Measurements from ENCODE around the gene TMEM170B.

TMEM170B gene

DNA sequence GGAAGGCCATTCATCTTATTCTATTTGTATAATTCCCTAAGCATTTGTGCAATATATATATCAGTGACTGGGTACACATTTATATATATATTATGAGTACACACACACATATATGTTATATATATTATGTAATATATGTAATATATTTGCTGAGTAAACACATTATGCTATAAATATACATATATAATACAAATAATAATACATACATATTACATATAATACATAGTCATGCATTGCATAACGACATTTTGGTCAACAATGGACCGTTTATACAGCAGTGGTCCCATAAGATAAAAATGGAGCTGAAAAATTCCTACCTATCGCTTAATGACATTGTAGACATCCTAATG is 11.4 kb upstream of the TMEM170B start:
- POLR2A ChIA-PET, result no interaction called here
- CTCF ChIA-PET, result interaction anchor here (0.7 kb wide), 1 partner anchor 201 kb away, joined by 3 read pairs; no protein-coding TSS in a partner anchor
- TF ChIP-seq L3MBTL2 (conservative IDR thresholded peaks at IDR 0.05), result no peak
- TF ChIP-seq NFRKB (IDR thresholded peaks at IDR 0.05), result no peak
- TF ChIP-seq FOXA1 (IDR thresholded peaks at IDR 0.05), result no peak
- no peak for TF ChIP-seq SP1 (IDR thresholded peaks at IDR 0.05)
- TF ChIP-seq TARDBP (IDR thresholded peaks at IDR 0.05), result no peak
- no peak for TF ChIP-seq ELF4 (IDR thresholded peaks at IDR 0.05)
- no peak for TF ChIP-seq LEF1 (IDR thresholded peaks at IDR 0.05; ENCODE audit: borderline replicate concordance)
- TF ChIP-seq HDGF (IDR thresholded peaks at IDR 0.05; ENCODE audit: borderline replicate concordance), result no peak
- TF ChIP-seq, protein P1, sequence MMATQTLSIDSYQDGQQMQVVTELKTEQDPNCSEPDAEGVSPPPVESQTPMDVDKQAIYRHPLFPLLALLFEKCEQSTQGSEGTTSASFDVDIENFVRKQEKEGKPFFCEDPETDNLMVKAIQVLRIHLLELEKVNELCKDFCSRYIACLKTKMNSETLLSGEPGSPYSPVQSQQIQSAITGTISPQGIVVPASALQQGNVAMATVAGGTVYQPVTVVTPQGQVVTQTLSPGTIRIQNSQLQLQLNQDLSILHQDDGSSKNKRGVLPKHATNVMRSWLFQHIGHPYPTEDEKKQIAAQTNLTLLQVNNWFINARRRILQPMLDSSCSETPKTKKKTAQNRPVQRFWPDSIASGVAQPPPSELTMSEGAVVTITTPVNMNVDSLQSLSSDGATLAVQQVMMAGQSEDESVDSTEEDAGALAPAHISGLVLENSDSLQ (IDR thresholded peaks at IDR 0.05), result no peak
- no peak for TF ChIP-seq FOXM1 (IDR thresholded peaks at IDR 0.05; ENCODE audit: borderline replicate concordance)
- no peak for TF ChIP-seq ARNT (IDR thresholded peaks at IDR 0.05)
- TF ChIP-seq ZNF384 (IDR thresholded peaks at IDR 0.05), result no peak
- TF ChIP-seq BHLHE40 (IDR thresholded peaks at IDR 0.05; ENCODE audit: borderline replicate concordance), result no peak
- TF ChIP-seq FOXK2 (IDR thresholded peaks at IDR 0.05), result no peak
- no peak for TF ChIP-seq CTBP1 (IDR thresholded peaks at IDR 0.05; ENCODE audit: borderline replicate concordance)
- no peak for TF ChIP-seq SUZ12 (IDR thresholded peaks at IDR 0.05)
- no peak for DNase-seq (ENCODE audit: extremely low spot score)

DNA sequence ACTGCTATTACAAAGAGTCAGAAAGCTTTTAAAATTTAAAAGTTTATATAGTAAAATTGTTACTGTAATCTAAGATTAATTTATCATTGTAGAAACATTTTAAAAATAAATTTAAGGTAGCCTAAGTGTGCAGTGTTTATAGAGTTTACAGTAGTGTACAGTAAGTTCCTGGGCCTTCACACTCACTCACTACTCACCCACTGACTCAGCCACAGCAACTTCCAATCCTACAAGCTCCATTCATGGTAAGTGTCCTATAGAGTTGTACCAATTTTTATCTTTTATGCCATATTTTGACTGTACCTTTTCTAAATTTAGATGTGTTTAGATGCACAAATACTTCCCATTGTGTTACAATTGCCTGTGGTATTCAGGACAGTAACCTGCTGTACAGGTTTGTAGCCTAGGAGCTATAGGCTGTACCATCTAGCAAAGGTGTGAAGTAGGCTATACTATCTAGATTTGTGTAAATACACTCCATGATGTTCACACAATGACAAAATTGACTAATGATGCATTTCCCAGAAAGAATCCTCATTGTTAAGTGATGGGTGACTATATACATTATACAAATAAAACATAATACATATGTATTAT is 10.2 kb upstream of the TMEM170B start:
- ChIA-PET POLR2A (no interaction called here), CTCF (interaction anchor here (0.6 kb wide), 1 partner anchor 420 kb away, joined by 4 read pairs; no protein-coding TSS in a partner anchor)
- no peak for TF ChIP-seq BHLHE40 (IDR thresholded peaks at IDR 0.05; ENCODE audit: borderline replicate concordance)
- no peak for TF ChIP-seq SP1 (IDR thresholded peaks at IDR 0.05)
- no peak for TF ChIP-seq HDGF (IDR thresholded peaks at IDR 0.05; ENCODE audit: borderline replicate concordance)
- TF ChIP-seq, protein P1 (IDR thresholded peaks at IDR 0.05), result no peak
- TF ChIP-seq LEF1 (IDR thresholded peaks at IDR 0.05; ENCODE audit: borderline replicate concordance), result no peak
- no peak for DNase-seq (ENCODE audit: extremely low spot score)

GRCh38 chr6:11528996-11529395 is 8.6 kb upstream of the TMEM170B start:
- TF ChIP-seq NFRKB (IDR thresholded peaks at IDR 0.05) (no peak), FOXM1 (IDR thresholded peaks at IDR 0.05; ENCODE audit: borderline replicate concordance) (no peak), SUZ12 (IDR thresholded peaks at IDR 0.05) (no peak), TARDBP (IDR thresholded peaks at IDR 0.05) (no peak), BHLHE40 (IDR thresholded peaks at IDR 0.05; ENCODE audit: borderline replicate concordance) (no peak), ARNT (IDR thresholded peaks at IDR 0.05) (no peak), FOXA1 (IDR thresholded peaks at IDR 0.05) (no peak), FOXK2 (IDR thresholded peaks at IDR 0.05) (no peak), ELF4 (IDR thresholded peaks at IDR 0.05) (no peak), ZNF384 (IDR thresholded peaks at IDR 0.05) (no peak), CTBP1 (IDR thresholded peaks at IDR 0.05; ENCODE audit: borderline replicate concordance) (no peak)
- DNase-seq (ENCODE audit: extremely low spot score), result no peak
- ChIA-PET CTCF (no interaction called here), POLR2A (no interaction called here)

GRCh38 chr6:11532097-11532496 is 5.5 kb upstream of the TMEM170B start:
- POLR2A ChIA-PET, result no interaction called here

GRCh38 chr6:11534561-11534960 is 3.0 kb upstream of the TMEM170B start:
- ChIA-PET CTCF (no interaction called here), POLR2A (no interaction called here)
- DNase-seq (ENCODE audit: extremely low spot score), result no peak
- no peak for TF ChIP-seq FOXA1 (IDR thresholded peaks at IDR 0.05)
- no peak for TF ChIP-seq TARDBP (IDR thresholded peaks at IDR 0.05)
- no peak for TF ChIP-seq SUZ12 (IDR thresholded peaks at IDR 0.05)
- no peak for TF ChIP-seq CTBP1 (IDR thresholded peaks at IDR 0.05; ENCODE audit: borderline replicate concordance)
- no peak for TF ChIP-seq NFRKB (IDR thresholded peaks at IDR 0.05)
- no peak for TF ChIP-seq LEF1 (IDR thresholded peaks at IDR 0.05; ENCODE audit: borderline replicate concordance)
- TF ChIP-seq, protein P1 (IDR thresholded peaks at IDR 0.05), result no peak
- TF ChIP-seq HDGF (IDR thresholded peaks at IDR 0.05; ENCODE audit: borderline replicate concordance), result no peak
- TF ChIP-seq ELF4 (IDR thresholded peaks at IDR 0.05), result no peak
- no peak for TF ChIP-seq L3MBTL2 (conservative IDR thresholded peaks at IDR 0.05)
- TF ChIP-seq SP1 (IDR thresholded peaks at IDR 0.05), result no peak
- TF ChIP-seq BHLHE40 (IDR thresholded peaks at IDR 0.05; ENCODE audit: borderline replicate concordance), result no peak
- no peak for TF ChIP-seq FOXM1 (IDR thresholded peaks at IDR 0.05; ENCODE audit: borderline replicate concordance)
- no peak for TF ChIP-seq ARNT (IDR thresholded peaks at IDR 0.05)
- no peak for TF ChIP-seq ZNF384 (IDR thresholded peaks at IDR 0.05)
- TF ChIP-seq FOXK2 (IDR thresholded peaks at IDR 0.05), result no peak

More at GRCh38 chr6:11532097-11532496, 5.5 kb upstream of the TMEM170B start:
- DNase-seq (ENCODE audit: extremely low spot score), result no peak
- CTCF ChIA-PET, result no interaction called here
- TF ChIP-seq NFRKB (IDR thresholded peaks at IDR 0.05), result no peak
- TF ChIP-seq TARDBP (IDR thresholded peaks at IDR 0.05), result no peak
- no peak for TF ChIP-seq HDGF (IDR thresholded peaks at IDR 0.05; ENCODE audit: borderline replicate concordance)
- TF ChIP-seq FOXK2 (IDR thresholded peaks at IDR 0.05), result no peak
- no peak for TF ChIP-seq ARNT (IDR thresholded peaks at IDR 0.05)
- TF ChIP-seq LEF1 (IDR thresholded peaks at IDR 0.05; ENCODE audit: borderline replicate concordance), result no peak
- TF ChIP-seq SP1 (IDR thresholded peaks at IDR 0.05), result no peak
- TF ChIP-seq L3MBTL2 (conservative IDR thresholded peaks at IDR 0.05), result no peak
- no peak for TF ChIP-seq ELF4 (IDR thresholded peaks at IDR 0.05)
- no peak for TF ChIP-seq ZNF384 (IDR thresholded peaks at IDR 0.05)
- TF ChIP-seq FOXA1 (IDR thresholded peaks at IDR 0.05), result no peak
- no peak for TF ChIP-seq CTBP1 (IDR thresholded peaks at IDR 0.05; ENCODE audit: borderline replicate concordance)
- TF ChIP-seq, protein P1 (IDR thresholded peaks at IDR 0.05), result no peak
- no peak for TF ChIP-seq SUZ12 (IDR thresholded peaks at IDR 0.05)
- TF ChIP-seq FOXM1 (IDR thresholded peaks at IDR 0.05; ENCODE audit: borderline replicate concordance), result no peak
